Testis (tissue), 2 donors: ENCODE data around the gene ST8SIA5.

ENCODE experiments used
- POLR2A ChIP-seq: fragments of 450-650 bp; IDR thresholded peaks from one replicate; pipeline ENCODE4 v1.6.1; 2017; ENCODE audit warnings: antibody characterized with exemption, mild to moderate bottlenecking, moderate library complexity
- TF ChIP-seq, protein P1 (sequence below), 3 experiments: fragments of 450-650 bp in 2 of 3; fragments of 200-600 bp in 1 of 3; sonication (generic) in 1 of 3; IDR thresholded peaks; one replicate each; pipeline ENCODE4 v1.5.1; 2016 to 2019; ENCODE audit warnings: antibody characterized with exemption in 3 of 3, mild to moderate bottlenecking in 2 of 3, moderate library complexity in 1 of 3

DNA sequence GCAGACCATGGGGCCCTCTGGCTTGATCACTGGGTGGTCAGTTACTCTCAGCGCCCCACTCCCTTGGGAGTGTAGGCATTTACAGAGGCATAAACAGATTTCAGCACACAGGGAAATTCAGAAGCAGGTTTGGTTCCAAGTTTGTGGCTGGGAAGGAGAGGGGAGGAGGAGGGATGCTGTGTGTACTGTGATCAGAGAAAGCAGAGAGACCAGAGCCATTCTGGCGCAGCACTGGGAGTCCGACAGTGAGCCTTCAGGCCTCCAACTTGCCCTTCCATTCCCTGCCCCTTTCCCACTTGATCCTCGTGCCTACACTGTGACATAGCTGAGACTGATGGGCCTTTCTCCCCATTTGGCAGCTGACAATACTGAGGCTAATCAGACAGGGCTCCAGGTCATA, 52.0 kb downstream of the ST8SIA5 start:
- TF ChIP-seq, protein P1, sequence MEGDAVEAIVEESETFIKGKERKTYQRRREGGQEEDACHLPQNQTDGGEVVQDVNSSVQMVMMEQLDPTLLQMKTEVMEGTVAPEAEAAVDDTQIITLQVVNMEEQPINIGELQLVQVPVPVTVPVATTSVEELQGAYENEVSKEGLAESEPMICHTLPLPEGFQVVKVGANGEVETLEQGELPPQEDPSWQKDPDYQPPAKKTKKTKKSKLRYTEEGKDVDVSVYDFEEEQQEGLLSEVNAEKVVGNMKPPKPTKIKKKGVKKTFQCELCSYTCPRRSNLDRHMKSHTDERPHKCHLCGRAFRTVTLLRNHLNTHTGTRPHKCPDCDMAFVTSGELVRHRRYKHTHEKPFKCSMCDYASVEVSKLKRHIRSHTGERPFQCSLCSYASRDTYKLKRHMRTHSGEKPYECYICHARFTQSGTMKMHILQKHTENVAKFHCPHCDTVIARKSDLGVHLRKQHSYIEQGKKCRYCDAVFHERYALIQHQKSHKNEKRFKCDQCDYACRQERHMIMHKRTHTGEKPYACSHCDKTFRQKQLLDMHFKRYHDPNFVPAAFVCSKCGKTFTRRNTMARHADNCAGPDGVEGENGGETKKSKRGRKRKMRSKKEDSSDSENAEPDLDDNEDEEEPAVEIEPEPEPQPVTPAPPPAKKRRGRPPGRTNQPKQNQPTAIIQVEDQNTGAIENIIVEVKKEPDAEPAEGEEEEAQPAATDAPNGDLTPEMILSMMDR (IDR thresholded peaks at IDR 0.05): no peak
- no peak for TF ChIP-seq POLR2A
